Measurements from ENCODE around the gene NT5M.
A peak's percentile ranks its signal among the peaks of the same experiment; 100 is the strongest.

The NT5M gene

DNA sequence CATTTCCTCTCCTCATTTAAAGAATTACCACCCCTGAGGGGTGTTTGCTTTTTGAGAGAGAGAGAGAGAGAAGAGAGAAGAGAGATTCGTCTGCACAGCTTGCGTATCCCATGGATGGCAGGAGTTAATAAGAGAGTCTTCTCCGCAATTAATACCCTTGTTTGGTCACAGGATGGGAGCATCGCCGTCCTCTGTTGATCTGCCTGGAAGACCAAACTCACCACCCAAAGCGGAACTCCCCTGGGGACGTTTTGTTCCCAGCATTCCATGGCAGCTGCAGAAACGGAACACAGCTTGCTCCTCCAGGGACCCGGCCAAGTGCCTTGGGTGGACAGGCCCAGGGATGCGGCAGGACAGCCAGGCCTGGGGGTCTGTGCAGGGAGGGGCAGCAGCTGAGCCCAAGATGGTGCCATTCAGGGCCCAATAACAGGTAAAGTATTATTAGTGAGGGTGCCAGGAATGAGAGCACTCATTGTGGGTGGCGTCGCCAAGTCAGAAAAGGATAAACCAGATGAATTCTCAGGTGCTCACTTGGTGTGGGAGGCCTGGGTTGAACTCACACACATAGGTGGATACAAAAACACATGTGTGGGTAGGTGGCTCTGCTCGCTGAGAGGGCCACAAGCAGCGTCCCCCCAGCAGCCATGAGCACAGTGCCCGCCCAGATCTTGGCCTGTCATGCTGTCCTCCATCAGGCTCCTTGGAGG, 83.1 kb downstream of the NT5M start:
- DNase-seq (ENCODE audit: low read depth, low spot score): no peak
- H3K27ac ChIP-seq: no peak overlapping the region

GRCh38 chr17:17387017-17387497, 83.9 kb downstream of the NT5M start:
- no peak overlapping the region for H3K27ac ChIP-seq
- DNase-seq (ENCODE audit: low read depth, low spot score): peak; percentile 58

- H3K27ac ChIP-seq: no peak overlapping the region
- peak; percentile 33 for DNase-seq (ENCODE audit: low read depth, low spot score)
These were observed 84.6 kb downstream of the NT5M start for GRCh38 chr17:17387498-17388362.

GRCh38 chr17:17388657-17389496, 85.7 kb downstream of the NT5M start:
- no peak for DNase-seq (ENCODE audit: low read depth, low spot score)
- H3K27ac ChIP-seq: no peak overlapping the region

DNA sequence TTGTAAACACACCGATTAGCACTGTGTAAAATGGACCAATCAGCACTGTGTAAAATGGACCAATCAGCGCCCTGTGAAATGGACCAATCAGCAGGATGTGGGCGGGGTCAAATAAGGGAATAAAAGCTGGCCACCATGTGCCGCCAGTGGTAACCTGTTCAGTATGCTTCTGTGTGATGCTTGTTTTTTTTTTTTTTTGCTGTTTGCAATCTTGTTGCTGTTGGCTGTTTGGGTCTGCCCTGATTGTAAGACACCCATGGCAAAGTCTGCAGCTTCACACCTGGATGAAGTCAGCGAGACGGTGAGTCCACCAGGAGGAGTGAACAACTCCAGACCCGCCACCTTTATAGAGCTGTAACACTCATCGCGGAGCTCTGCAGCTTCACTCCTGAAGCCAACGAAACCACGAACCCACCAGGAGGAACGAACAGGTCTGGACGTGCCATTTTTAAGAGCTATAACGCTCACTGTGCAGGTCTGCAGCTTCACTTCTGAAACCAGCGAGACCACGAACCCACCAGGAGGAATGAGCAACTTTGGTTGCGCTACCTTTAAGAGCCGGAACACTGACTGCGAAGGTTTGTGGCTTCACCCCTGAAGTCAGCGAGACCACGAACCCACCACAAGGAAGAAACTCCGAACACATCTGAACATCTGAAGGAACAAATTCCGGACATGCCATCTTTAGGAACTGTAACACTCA, 88.6 kb downstream of the NT5M start:
- no peak for DNase-seq (ENCODE audit: low read depth, low spot score)
- no peak overlapping the region for H3K27ac ChIP-seq

GRCh38 chr17:17393976-17394375, 90.8 kb downstream of the NT5M start:
- no peak overlapping the region for H3K27ac ChIP-seq
- no peak for DNase-seq (ENCODE audit: low read depth, low spot score)

DNA sequence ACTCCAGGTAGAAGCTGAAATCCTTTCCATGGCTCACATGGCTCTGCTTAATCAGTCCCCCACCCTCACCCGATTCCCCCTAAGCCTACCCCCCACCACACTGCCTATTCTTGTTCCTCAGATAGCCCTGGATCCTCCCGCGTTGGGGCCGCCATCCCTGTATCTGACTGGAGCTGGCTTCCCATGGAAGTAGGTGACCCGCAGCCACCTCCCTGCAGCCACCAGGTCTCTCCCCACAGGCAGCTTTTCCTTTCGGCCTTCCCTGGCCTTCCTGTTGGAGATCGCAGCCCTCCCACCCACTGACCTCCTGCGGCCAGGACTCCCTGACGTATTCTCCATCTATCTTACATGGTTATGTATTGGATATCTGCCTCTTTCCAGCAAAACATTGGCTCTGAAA, 91.3 kb downstream of the NT5M start:
- DNase-seq (ENCODE audit: low read depth, low spot score): no peak

DNA sequence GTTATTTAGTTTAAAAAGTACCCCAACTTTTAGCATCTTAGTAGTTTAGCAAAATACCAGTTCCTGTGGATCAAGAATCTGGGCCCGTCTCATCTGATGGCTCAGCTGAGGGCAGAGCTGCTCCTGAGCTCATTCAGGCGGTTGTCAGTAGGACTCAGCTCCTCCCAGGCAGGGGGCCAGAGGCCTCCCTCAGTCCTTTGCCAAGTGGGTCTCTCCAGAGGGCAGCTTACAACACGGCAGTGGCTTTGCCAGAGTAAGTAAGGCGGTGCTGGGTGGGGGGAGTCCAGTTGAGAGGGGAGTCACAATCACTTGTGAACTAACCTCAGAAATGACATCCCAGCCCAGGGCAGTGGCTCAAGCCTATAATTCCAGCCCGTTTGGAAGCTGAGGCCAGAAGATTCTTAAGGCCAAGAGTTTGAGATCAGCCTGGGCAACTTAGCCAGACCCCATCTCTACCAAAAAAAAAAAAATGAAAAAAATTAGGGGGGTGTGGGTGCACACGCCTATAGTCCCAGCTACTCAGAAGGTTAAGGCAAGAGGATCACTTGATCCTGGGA, 92.2 kb downstream of the NT5M start:
- no peak for DNase-seq (ENCODE audit: low read depth, low spot score)

More for the DNA sequence above, 91.3 kb downstream of the NT5M start:
- no peak overlapping the region for H3K27ac ChIP-seq

GRCh38 chr17:17395885-17396284, 92.7 kb downstream of the NT5M start:
- no peak overlapping the region for H3K27ac ChIP-seq
- no peak for DNase-seq (ENCODE audit: low read depth, low spot score)

More for the DNA sequence above, 92.2 kb downstream of the NT5M start:
- no peak overlapping the region for H3K27ac ChIP-seq
